KMS-11 (cell line): ENCODE results near the gene RNF213.
"Not testable (repeated sequence)": the region's sequence is repeated elsewhere in the genome, so short reads cannot be mapped to it uniquely, and the experiment has no call there.

Experiments used
- H2AFZ ChIP-seq: fragments of 200-600 bp; sonication (generic); 2 replicates; pipeline ENCODE4 v1.6.1; 2016; ENCODE audit warnings: antibody characterized with exemption, mixed run types, low read depth
- H3K27ac ChIP-seq: fragments of 200-600 bp; sonication (generic); 2 replicates; pipeline ENCODE4 v1.6.1; 2016; ENCODE audit warnings: mild to moderate bottlenecking, mixed run types
- H3K27me3 ChIP-seq: fragments of 200-600 bp; sonication (generic); 2 replicates; pipeline ENCODE4 v1.6.1; 2017; ENCODE audit warnings: mild to moderate bottlenecking, low read depth, mixed run types, moderate library complexity; ENCODE audit not compliant: insufficient read depth
- H3K36me3 ChIP-seq: fragments of 200-600 bp; sonication (generic); 2 replicates; pipeline ENCODE4 v1.6.1; 2017; ENCODE audit warnings: mild to moderate bottlenecking, mixed run types; ENCODE audit not compliant: insufficient read depth
- H3K4me1 ChIP-seq: fragments of 200-600 bp; sonication (generic); 2 replicates; pipeline ENCODE4 v1.6.1; 2016; ENCODE audit warnings: mild to moderate bottlenecking, low read depth, mixed run types; ENCODE audit not compliant: poor library complexity, severe bottlenecking
- H3K4me2 ChIP-seq: fragments of 200-600 bp; sonication (generic); 2 replicates; pipeline ENCODE4 v1.7.0; 2016; ENCODE audit warnings: mild to moderate bottlenecking, mixed run types
- H3K4me3 ChIP-seq: fragments of 200-600 bp; sonication (generic); IDR thresholded peaks from 2 replicates; pipeline ENCODE4 v1.6.1; 2017; ENCODE audit warnings: low read depth, low read length, mixed read lengths; ENCODE audit not compliant: insufficient read depth
- H3K79me2 ChIP-seq: fragments of 200-600 bp; sonication (generic); 2 replicates; pipeline ENCODE4 v1.6.1; 2016; ENCODE audit warnings: low read depth, mixed run types; ENCODE audit not compliant: insufficient read depth
- H3K9ac ChIP-seq: fragments of 200-600 bp; sonication (generic); 2 replicates; pipeline ENCODE4 v1.6.1; 2016; ENCODE audit warnings: mild to moderate bottlenecking, mixed run types
- H4K20me1 ChIP-seq: fragments of 200-600 bp; sonication (generic); 2 replicates; pipeline ENCODE4 v1.6.1; 2016; ENCODE audit warnings: mild to moderate bottlenecking, mixed run types; ENCODE audit not compliant: insufficient read depth
- TF ChIP-seq, protein P1 (sequence below): fragments of 200-600 bp; sonication (generic); conservative IDR thresholded peaks from 2 replicates; pipeline ENCODE4 v1.6.1; 2017; ENCODE audit warnings: low read depth, mild to moderate bottlenecking, antibody characterized with exemption, low read length, moderate library complexity, mixed read lengths

The RNF213 gene

GRCh38 chr17:80402959-80403358, 142.3 kb downstream of the RNF213 start:
- Histone ChIP-seq H2AFZ (no peak overlapping the region), H4K20me1 (no peaks in the 10 kb centered on the region), H3K4me2 (no peak overlapping the region), H3K79me2 (no peaks in the 10 kb centered on the region), H3K27me3 (peaks cover 1% of the 10 kb centered on the region; the same call in 1 of the 2 replicates), H3K27ac (no peak overlapping the region), H3K4me1 (no peaks in the 10 kb centered on the region), H3K4me3 (no peak overlapping the region), H3K36me3 (no peaks in the 10 kb centered on the region), H3K9ac (no peak overlapping the region)
- TF ChIP-seq, protein P1, sequence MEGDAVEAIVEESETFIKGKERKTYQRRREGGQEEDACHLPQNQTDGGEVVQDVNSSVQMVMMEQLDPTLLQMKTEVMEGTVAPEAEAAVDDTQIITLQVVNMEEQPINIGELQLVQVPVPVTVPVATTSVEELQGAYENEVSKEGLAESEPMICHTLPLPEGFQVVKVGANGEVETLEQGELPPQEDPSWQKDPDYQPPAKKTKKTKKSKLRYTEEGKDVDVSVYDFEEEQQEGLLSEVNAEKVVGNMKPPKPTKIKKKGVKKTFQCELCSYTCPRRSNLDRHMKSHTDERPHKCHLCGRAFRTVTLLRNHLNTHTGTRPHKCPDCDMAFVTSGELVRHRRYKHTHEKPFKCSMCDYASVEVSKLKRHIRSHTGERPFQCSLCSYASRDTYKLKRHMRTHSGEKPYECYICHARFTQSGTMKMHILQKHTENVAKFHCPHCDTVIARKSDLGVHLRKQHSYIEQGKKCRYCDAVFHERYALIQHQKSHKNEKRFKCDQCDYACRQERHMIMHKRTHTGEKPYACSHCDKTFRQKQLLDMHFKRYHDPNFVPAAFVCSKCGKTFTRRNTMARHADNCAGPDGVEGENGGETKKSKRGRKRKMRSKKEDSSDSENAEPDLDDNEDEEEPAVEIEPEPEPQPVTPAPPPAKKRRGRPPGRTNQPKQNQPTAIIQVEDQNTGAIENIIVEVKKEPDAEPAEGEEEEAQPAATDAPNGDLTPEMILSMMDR: no peak

GRCh38 chr17:80406146-80406545, 145.5 kb downstream of the RNF213 start:
- H3K79me2 ChIP-seq: no peaks in the 10 kb centered on the region
- H4K20me1 ChIP-seq: no peaks in the 10 kb centered on the region
- no peak overlapping the region for H3K9ac ChIP-seq
- H3K4me1 ChIP-seq: no peaks in the 10 kb centered on the region
- TF ChIP-seq, protein P1: no peak
- no peak overlapping the region for H2AFZ ChIP-seq
- peaks cover 3% of the 10 kb centered on the region; the same call in 1 of the 2 replicates for H3K27me3 ChIP-seq
- no peak overlapping the region for H3K27ac ChIP-seq
- H3K4me3 ChIP-seq: no peak overlapping the region
- H3K4me2 ChIP-seq: no peak overlapping the region
- no peaks in the 10 kb centered on the region for H3K36me3 ChIP-seq

DNA sequence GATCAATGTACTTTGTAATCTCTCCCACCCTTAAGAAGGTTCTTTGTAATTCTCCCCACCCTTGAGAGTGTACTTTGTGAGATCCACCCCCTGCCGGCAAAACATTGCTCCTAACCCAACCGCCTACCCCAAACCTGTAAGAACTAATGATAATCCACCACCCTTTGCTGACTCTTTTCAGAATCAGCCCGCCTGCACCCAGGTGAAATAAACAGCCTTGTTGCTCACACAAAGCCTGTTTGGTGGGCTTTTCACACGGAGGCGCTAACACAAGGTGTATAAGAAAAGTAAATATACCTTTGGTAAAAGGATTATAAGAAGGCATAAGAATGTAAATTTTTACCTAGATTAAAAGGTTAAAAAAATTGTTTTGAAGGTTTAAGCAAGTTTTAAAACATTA, 147.3 kb downstream of the RNF213 start:
- not testable (repeated sequence) for H3K27ac ChIP-seq, H3K36me3 ChIP-seq, H3K9ac ChIP-seq, H3K4me2 ChIP-seq, H3K79me2 ChIP-seq, H3K4me3 ChIP-seq, H2AFZ ChIP-seq, H4K20me1 ChIP-seq, H3K4me1 ChIP-seq
- peaks cover 16% of the 10 kb centered on the region; the same call in 1 of the 2 replicates for H3K27me3 ChIP-seq

DNA sequence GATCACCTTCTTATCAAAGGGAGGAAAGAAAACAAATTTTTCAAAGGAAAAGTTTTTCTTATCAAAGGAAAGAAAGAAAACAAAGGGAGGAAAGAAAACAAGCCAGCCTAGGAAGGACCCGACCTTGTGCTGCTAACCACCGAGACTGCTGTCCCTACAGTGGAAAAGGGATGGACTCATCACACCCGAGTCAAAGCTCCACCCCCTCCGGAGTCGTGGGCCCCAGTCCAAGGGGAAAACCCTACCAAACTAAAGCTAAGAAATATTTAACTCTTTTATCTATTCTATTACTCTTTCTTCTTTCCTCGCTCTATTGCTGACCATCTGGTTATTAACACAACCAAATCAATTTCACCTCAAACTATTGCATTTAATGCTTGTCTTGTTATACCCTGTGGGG, 148.2 kb downstream of the RNF213 start:
- H3K4me1 ChIP-seq: no peaks in the 10 kb centered on the region
- H3K4me3 ChIP-seq: no peak overlapping the region
- TF ChIP-seq, protein P1: no peak
- no peak overlapping the region for H3K9ac ChIP-seq
- no peak overlapping the region for H3K4me2 ChIP-seq
- no peak overlapping the region for H2AFZ ChIP-seq
- peaks cover 19% of the 10 kb centered on the region; the same call in 1 of the 2 replicates for H3K27me3 ChIP-seq
- no peaks in the 10 kb centered on the region for H3K36me3 ChIP-seq
- H3K27ac ChIP-seq: no peak overlapping the region
- H3K79me2 ChIP-seq: no peaks in the 10 kb centered on the region
- H4K20me1 ChIP-seq: no peaks in the 10 kb centered on the region

DNA sequence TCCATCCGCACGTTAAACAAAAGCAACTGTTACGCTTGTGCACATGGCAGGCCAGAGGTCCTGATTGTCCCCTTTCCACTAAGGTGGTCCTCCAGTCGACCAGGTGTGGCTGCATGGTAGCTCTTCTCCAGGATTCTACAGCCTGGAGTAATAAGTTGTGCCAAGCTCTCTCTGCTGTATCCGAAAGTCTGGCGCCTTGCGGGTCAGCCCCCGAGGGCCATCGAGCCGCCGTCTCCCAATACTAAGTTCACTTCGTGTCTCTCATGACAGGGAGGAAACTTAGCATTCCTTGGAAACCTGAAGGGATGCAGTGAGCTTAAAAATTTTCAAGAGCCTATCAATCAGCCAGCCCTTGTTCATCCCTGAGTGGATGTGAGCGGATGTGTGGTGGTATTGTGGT, 149.0 kb downstream of the RNF213 start:
- H3K27me3 ChIP-seq: peaks cover 26% of the 10 kb centered on the region
- H3K4me1 ChIP-seq: peaks cover 4% of the 10 kb centered on the region

DNA sequence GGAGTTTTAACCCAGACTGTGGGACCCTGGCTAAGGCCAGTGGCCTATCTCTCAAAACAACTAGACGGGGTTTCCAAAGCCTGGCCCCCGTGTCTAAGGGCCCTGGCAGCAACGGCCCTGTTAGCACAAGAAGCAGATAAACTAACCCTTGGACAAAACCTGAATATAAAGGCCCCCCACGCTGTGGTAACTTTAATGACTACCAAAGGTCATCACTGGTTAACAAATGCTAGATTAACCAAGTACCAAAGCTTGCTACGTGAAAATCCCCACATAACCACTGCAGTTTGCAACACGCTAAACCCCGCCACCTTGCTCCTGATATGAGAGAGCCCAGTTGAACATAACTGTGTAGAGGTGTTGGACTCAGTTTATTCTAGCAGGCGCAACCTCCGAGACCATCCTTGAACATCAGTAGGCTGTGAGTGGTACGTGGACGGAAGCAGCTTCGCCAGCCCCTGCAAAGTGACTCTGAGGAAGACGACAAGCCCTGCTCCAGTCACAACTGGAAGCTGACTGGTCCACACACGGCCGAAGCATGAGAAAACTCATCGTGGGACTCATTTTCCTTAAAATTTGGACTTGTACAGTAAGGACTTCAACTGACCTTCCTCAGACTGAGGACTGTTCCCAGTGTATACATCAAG, 149.9 kb downstream of the RNF213 start:
- H3K27me3 ChIP-seq: peaks cover 26% of the 10 kb centered on the region
- not testable (repeated sequence) for H3K9ac ChIP-seq, H4K20me1 ChIP-seq, H3K27ac ChIP-seq, H2AFZ ChIP-seq, H3K36me3 ChIP-seq, H3K4me3 ChIP-seq, H3K4me2 ChIP-seq, H3K79me2 ChIP-seq, H3K4me1 ChIP-seq

More for the DNA sequence above, 149.0 kb downstream of the RNF213 start:
- no peak overlapping the region for H3K4me2 ChIP-seq
- no peak overlapping the region for H2AFZ ChIP-seq
- H3K27ac ChIP-seq: no peak overlapping the region
- no peaks in the 10 kb centered on the region for H3K36me3 ChIP-seq
- no peak overlapping the region for H3K4me3 ChIP-seq
- H4K20me1 ChIP-seq: no peaks in the 10 kb centered on the region
- H3K79me2 ChIP-seq: no peaks in the 10 kb centered on the region
- H3K9ac ChIP-seq: no peak overlapping the region
- TF ChIP-seq, protein P1: no peak
